GM12872 (cell line): ENCODE data around the gene ZBTB16.

Experiments
- CTCF ChIP-seq: IDR thresholded peaks from 3 replicates; pipeline ENCODE4 v1.5.1; 2011; ENCODE audit warnings: low read depth, mild to moderate bottlenecking, low read length, moderate library complexity; ENCODE audit not compliant: insufficient read depth

The ZBTB16 gene

GRCh38 chr11:114133548-114134329 is 74.2 kb downstream of the ZBTB16 start:
- no peak for TF ChIP-seq CTCF

GRCh38 chr11:114134870-114135269 is 75.4 kb downstream of the ZBTB16 start:
- TF ChIP-seq CTCF = no peak

GRCh38 chr11:114135737-114136151 is 76.2 kb downstream of the ZBTB16 start:
- no peak for TF ChIP-seq CTCF

- TF ChIP-seq CTCF = no peak
These were observed 77.5 kb downstream of the ZBTB16 start for GRCh38 chr11:114136686-114137640.

GRCh38 chr11:114137838-114138237 is 78.3 kb downstream of the ZBTB16 start:
- no peak for TF ChIP-seq CTCF

GRCh38 chr11:114138411-114138810 is 78.9 kb downstream of the ZBTB16 start:
- TF ChIP-seq CTCF = no peak

GRCh38 chr11:114140826-114141225 is 81.3 kb downstream of the ZBTB16 start:
- no peak for TF ChIP-seq CTCF
